HCT116 (cell line): ENCODE data around the gene RNF207. TPM values are rescaled to one million over a fixed set of nuclear protein-coding genes. Genes with fewer than 3 reads are reported as not detected.

ENCODE experiments used
- ATAC-seq: fragments of 200-7000 bp; cut with Tn5 transposase; 2 replicates; pipeline ENCODE4 v1.9.1; 2020; ENCODE audit warnings: mild to moderate bottlenecking, moderate library complexity
- BruUV-seq: library from RNA; stranded (reverse); fragments of 400-500 nt; replicated peaks from 2 replicates; lab custom pipeline; 2021; lab: Mats Ljungman, UMichigan
- CTCF ChIA-PET: fragments of 300-600 bp; sonication (Branson Sonifier 250); formaldehyde crosslinking; loops from one replicate; lab custom pipeline; 2021; ENCODE audit warnings: antibody characterized with exemption; lab: Charles Lee
- POLR2A ChIA-PET: fragments of 300-600, 350-600 bp; sonication (Branson Sonifier 250); formaldehyde crosslinking; loops from one replicate; lab custom pipeline; 2021; ENCODE audit warnings: antibody characterized with exemption; lab: Charles Lee
- RAD21 ChIA-PET, 2 experiments: fragments of 300-600 bp; sonication (Branson Sonifier 250); formaldehyde crosslinking; loops; one replicate each; lab custom pipeline; 2023; ENCODE audit warnings: low total read pairs in 2 of 2; ENCODE audit not compliant: uncharacterized antibody in 2 of 2, unreplicated experiment in 2 of 2, low non-redundant PET in 1 of 2; lab: Charles Lee
- DNase-seq: peaks from one replicate; pipeline ENCODE4 v3.0.0-alpha.2; 2010; ENCODE audit warnings: low read depth, low spot score
- H2AFZ ChIP-seq: fragments of 200-600 bp; shearing (Covaris generic), sonication (generic); 2 replicates; pipeline ENCODE4 v1.6.1; 2017; ENCODE audit warnings: low read depth, mixed run types, mixed read lengths, antibody characterized with exemption, low read length; ENCODE audit not compliant: poor library complexity, severe bottlenecking
- H3K27ac ChIP-seq: 2 replicates; pipeline ENCODE4 v1.5.1; 2012; ENCODE audit warnings: low read depth, low read length
- H3K27me3 ChIP-seq: fragments of 200-600 bp; sonication (generic); 2 replicates; pipeline ENCODE4 v1.6.1; 2016; ENCODE audit warnings: mixed run types, low read length, mixed read lengths; ENCODE audit not compliant: insufficient read depth
- H3K36me3 ChIP-seq, 2 experiments: fragments of 200-500 bp in 1 of 2; fragments of 200-600 bp in 1 of 2; sonication (Bioruptor generic) in 1 of 2; sonication (generic) in 1 of 2; 2 replicates each; pipeline versions ENCODE4 v1.5.1 to v1.6.1; 2014 to 2016; ENCODE audit warnings: low read length in 2 of 2, inconsistent platforms in 1 of 2, mixed read lengths in 1 of 2, mixed run types in 1 of 2; ENCODE audit not compliant: insufficient read depth in 2 of 2, control insufficient read depth in 1 of 2
- H3K4me1 ChIP-seq, 2 experiments: fragments of 200-600 bp in 1 of 2; sonication (generic) in 1 of 2; 2 replicates each; pipeline versions ENCODE4 v1.5.1 to v1.6.1; 2012 to 2017; ENCODE audit warnings: low read length in 2 of 2, inconsistent platforms in 1 of 2, mild to moderate bottlenecking in 1 of 2, mixed read lengths in 1 of 2, mixed run types in 1 of 2, moderate library complexity in 1 of 2; ENCODE audit not compliant: insufficient read depth in 2 of 2, control insufficient read depth in 1 of 2
- H3K4me2 ChIP-seq: fragments of 200-600 bp; sonication (generic); 2 replicates; pipeline ENCODE4 v1.6.1; 2017; ENCODE audit warnings: mixed run types, low read length, mixed read lengths
- H3K4me3 ChIP-seq, 2 experiments: fragments of 200-600 bp in 1 of 2; sonication (generic) in 1 of 2; replicated peaks in 1 of 2; 2 replicates each; pipeline ENCODE4 v1.5.1; 2011 to 2016; ENCODE audit warnings: low read length in 2 of 2, control low read depth in 1 of 2, low read depth in 1 of 2, mild to moderate bottlenecking in 1 of 2, mixed read lengths in 1 of 2, mixed run types in 1 of 2
- H3K79me2 ChIP-seq: fragments of 200-600 bp; sonication (generic); 2 replicates; pipeline ENCODE4 v1.6.1; 2017; ENCODE audit warnings: mild to moderate bottlenecking, mixed run types, low read length, moderate library complexity, mixed read lengths; ENCODE audit not compliant: insufficient read depth
- H3K9ac ChIP-seq: fragments of 200-600 bp; sonication (generic); 2 replicates; pipeline ENCODE4 v1.6.1; 2016; ENCODE audit warnings: low read length, mixed read lengths
- H3K9me2 ChIP-seq: fragments of 200-600 bp; sonication (generic), shearing (Covaris generic); 2 replicates; pipeline ENCODE4 v1.6.1; 2017; ENCODE audit warnings: mixed run types, mild to moderate bottlenecking, moderate library complexity; ENCODE audit not compliant: insufficient read depth
- H3K9me3 ChIP-seq, 2 experiments: fragments of 200-500 bp in 1 of 2; fragments of 200-600 bp in 1 of 2; sonication (Bioruptor generic) in 1 of 2; sonication (generic) in 1 of 2; 2 replicates each; pipeline ENCODE4 v1.6.1; 2014 to 2017; ENCODE audit warnings: low read length in 2 of 2, mixed read lengths in 2 of 2, inconsistent platforms in 1 of 2, low read depth in 1 of 2, mild to moderate bottlenecking in 1 of 2, mixed run types in 1 of 2, moderate library complexity in 1 of 2; ENCODE audit not compliant: control insufficient read depth in 1 of 2, insufficient read depth in 1 of 2
- H4K20me1 ChIP-seq: fragments of 200-600 bp; sonication (generic), shearing (Covaris generic); 2 replicates; pipeline ENCODE4 v1.6.1; 2017; ENCODE audit warnings: mixed run types, mild to moderate bottlenecking, moderate library complexity; ENCODE audit not compliant: insufficient read depth
- EZH2 ChIP-seq: fragments of 200-600 bp; sonication (generic); IDR thresholded peaks from 2 replicates; pipeline ENCODE4 v1.6.1; 2017; ENCODE audit warnings: antibody characterized with exemption, mixed run types
- JUND ChIP-seq: IDR thresholded peaks from 2 replicates; pipeline ENCODE4 v1.6.1; 2012
- POLR2A ChIP-seq: IDR thresholded peaks from 2 replicates; pipeline ENCODE4 v1.7.0; 2011; ENCODE audit warnings: borderline replicate concordance; ENCODE audit not compliant: insufficient read depth, insufficient read length; ENCODE audit errors: extremely low read depth
- POLR2AphosphoS5 ChIP-seq: IDR thresholded peaks from 2 replicates; pipeline ENCODE4 v1.6.1; 2011; ENCODE audit warnings: mild to moderate bottlenecking, low read depth, low read length, moderate library complexity
- RAD21 ChIP-seq: IDR thresholded peaks from 2 replicates; pipeline ENCODE4 v1.6.1; 2012; ENCODE audit warnings: low read depth, mild to moderate bottlenecking
- TCF7L2 ChIP-seq: IDR thresholded peaks from 2 replicates; pipeline ENCODE4 v1.7.0; 2011; ENCODE audit warnings: borderline replicate concordance, inconsistent platforms; ENCODE audit not compliant: insufficient read depth, insufficient read length; ENCODE audit errors: extremely low read depth
- YY1 ChIP-seq: IDR thresholded peaks from 2 replicates; pipeline ENCODE4 v1.6.1; 2011; ENCODE audit warnings: low read length, low read depth, moderate library complexity, mild to moderate bottlenecking; ENCODE audit not compliant: insufficient replicate concordance; ENCODE audit errors: extremely low read depth
- ZFX ChIP-seq: fragments of 450-650 bp; IDR thresholded peaks from 2 replicates; pipeline ENCODE4 v1.6.1; 2017
- intact Hi-C: fragments of 100-400 bp; cut with micrococcal nuclease; formaldehyde crosslinking; loops from 2 replicates; pipeline ENCODE4 v1.10.0; 2022
- total RNA-seq: library from RNA; stranded (reverse); gene quantifications from one replicate; pipeline ENCODE4 v1.2.1, GENCODE V29; 2021; ENCODE audit not compliant: unreplicated experiment
- TF ChIP-seq, protein P1 (sequence below), 3 experiments: fragments of 200-600 bp in 1 of 3; sonication (generic) in 1 of 3; IDR thresholded peaks in 2 of 3; conservative IDR thresholded peaks in 1 of 3; 2 replicates each; pipeline ENCODE4 v1.5.1; 2012 to 2017; ENCODE audit warnings: low read depth in 2 of 3, low read length in 2 of 3, antibody characterized with exemption in 1 of 3, borderline replicate concordance in 1 of 3, control low read depth in 1 of 3, mild to moderate bottlenecking in 1 of 3, mixed read lengths in 1 of 3, mixed run types in 1 of 3, moderate library complexity in 1 of 3; ENCODE audit not compliant: insufficient read depth in 1 of 3
- TF ChIP-seq, protein P2 (sequence below): IDR thresholded peaks from 2 replicates; pipeline ENCODE4 v1.6.1; 2012
- TF ChIP-seq, protein P3 (sequence below): IDR thresholded peaks from 2 replicates; pipeline ENCODE4 v1.6.1; 2012; ENCODE audit warnings: low read depth

RNF207 gene
- total RNA-seq, 1 experiment from 2014 or later = 61.2 TPM

DNA sequence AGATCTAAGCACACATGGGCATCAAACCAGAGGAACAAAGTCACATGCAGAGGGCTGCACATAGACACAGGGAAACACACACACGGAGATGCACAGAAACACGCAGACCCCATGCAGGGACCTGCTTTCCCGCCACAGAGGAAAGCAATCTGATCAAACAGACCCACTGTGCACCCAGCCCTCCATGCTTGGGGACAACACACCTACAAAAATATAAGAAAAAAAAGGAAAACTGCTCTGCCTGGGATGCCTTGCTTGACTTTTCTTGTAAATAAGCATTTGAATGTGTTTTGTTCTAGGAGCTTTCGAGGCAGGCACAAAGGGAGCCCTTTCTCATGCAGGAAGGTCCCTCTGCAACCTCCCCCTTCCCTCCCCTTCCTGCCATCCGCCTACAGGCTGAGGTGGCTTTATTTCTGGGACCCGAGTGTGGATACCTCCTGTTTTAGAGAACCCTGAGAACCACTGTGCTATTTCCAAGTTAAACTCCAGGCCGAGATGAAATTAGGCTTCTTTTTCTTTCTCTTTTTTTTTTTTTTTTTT is 33.4 kb downstream of the RNF207 start (continued):
- TF ChIP-seq, protein P1, sequence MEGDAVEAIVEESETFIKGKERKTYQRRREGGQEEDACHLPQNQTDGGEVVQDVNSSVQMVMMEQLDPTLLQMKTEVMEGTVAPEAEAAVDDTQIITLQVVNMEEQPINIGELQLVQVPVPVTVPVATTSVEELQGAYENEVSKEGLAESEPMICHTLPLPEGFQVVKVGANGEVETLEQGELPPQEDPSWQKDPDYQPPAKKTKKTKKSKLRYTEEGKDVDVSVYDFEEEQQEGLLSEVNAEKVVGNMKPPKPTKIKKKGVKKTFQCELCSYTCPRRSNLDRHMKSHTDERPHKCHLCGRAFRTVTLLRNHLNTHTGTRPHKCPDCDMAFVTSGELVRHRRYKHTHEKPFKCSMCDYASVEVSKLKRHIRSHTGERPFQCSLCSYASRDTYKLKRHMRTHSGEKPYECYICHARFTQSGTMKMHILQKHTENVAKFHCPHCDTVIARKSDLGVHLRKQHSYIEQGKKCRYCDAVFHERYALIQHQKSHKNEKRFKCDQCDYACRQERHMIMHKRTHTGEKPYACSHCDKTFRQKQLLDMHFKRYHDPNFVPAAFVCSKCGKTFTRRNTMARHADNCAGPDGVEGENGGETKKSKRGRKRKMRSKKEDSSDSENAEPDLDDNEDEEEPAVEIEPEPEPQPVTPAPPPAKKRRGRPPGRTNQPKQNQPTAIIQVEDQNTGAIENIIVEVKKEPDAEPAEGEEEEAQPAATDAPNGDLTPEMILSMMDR (IDR thresholded peaks at IDR 0.05 in 2 of 3, conservative IDR thresholded peaks at IDR 0.05 in 1 of 3; ENCODE audit: borderline replicate concordance in 1 of 3, insufficient read depth in 1 of 3, low read depth in 2 of 3, low read length in 2 of 3) = no peak
- TF ChIP-seq POLR2AphosphoS5 = no peak

DNA sequence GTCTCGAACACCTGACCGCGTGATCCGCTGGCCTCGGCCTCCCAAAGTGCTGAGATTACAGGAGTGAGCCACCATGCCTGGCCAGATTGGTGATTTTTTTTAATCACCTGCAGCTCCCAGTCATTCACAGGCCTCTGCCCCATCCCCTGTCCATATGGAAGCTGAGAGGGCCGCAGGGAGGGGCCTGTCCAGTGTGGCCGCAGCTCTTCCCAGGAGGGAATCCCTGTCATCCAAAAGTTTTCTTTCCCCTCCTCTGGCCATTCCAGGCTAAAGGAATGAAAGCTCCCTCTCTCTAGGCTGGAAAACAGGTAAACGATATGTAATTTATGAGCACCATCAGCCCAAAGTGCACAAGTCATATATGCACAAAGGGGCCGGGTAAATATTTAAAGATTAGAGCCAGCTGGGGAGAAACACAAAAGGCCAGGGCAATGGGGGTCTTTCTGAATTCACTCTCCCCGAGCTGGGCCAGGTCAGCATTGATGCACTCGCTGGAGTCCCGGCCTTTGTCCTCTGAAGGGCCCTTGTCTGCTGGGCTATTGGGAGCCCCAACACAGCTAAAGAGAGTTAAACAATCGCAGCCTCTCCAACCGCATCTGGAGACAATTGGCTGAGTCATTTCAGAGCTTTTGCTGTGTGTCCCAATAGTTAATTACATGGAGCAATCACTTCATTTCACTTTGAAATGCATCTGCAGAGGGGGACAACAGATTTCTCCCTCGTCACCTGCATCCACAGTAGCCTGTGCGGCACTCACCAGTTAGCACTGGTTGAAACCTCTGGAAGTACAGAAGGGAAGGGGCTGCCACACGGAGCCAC is 34.2 kb downstream of the RNF207 start:
- RAD21 ChIA-PET = no interaction called here
- no peak overlapping the region for H3K9ac ChIP-seq
- no peaks in the 10 kb centered on the region for H3K36me3 ChIP-seq
- no peaks in the 10 kb centered on the region for H3K9me3 ChIP-seq
- no peak for TF ChIP-seq POLR2A
- TF ChIP-seq, protein P2, sequence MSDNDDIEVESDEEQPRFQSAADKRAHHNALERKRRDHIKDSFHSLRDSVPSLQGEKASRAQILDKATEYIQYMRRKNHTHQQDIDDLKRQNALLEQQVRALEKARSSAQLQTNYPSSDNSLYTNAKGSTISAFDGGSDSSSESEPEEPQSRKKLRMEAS = no peak
- TF ChIP-seq POLR2AphosphoS5 = no peak
- TF ChIP-seq ZFX = no peak
- TF ChIP-seq JUND = no peak
- TF ChIP-seq EZH2 = no peak
- TF ChIP-seq RAD21 = no peak
- no peak for TF ChIP-seq YY1
- TF ChIP-seq, protein P3, sequence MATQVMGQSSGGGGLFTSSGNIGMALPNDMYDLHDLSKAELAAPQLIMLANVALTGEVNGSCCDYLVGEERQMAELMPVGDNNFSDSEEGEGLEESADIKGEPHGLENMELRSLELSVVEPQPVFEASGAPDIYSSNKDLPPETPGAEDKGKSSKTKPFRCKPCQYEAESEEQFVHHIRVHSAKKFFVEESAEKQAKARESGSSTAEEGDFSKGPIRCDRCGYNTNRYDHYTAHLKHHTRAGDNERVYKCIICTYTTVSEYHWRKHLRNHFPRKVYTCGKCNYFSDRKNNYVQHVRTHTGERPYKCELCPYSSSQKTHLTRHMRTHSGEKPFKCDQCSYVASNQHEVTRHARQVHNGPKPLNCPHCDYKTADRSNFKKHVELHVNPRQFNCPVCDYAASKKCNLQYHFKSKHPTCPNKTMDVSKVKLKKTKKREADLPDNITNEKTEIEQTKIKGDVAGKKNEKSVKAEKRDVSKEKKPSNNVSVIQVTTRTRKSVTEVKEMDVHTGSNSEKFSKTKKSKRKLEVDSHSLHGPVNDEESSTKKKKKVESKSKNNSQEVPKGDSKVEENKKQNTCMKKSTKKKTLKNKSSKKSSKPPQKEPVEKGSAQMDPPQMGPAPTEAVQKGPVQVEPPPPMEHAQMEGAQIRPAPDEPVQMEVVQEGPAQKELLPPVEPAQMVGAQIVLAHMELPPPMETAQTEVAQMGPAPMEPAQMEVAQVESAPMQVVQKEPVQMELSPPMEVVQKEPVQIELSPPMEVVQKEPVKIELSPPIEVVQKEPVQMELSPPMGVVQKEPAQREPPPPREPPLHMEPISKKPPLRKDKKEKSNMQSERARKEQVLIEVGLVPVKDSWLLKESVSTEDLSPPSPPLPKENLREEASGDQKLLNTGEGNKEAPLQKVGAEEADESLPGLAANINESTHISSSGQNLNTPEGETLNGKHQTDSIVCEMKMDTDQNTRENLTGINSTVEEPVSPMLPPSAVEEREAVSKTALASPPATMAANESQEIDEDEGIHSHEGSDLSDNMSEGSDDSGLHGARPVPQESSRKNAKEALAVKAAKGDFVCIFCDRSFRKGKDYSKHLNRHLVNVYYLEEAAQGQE = no peak
- TF ChIP-seq TCF7L2 = no peak
- TF ChIP-seq, all 23 proteins: peak for 0
- H3K79me2 ChIP-seq = peaks cover 4% of the 10 kb centered on the region
- H3K27ac ChIP-seq = no peak overlapping the region
- ChIA-PET CTCF (interaction anchor here (1.2 kb wide), 1 partner anchor 35 kb away, joined by 5 read pairs; no protein-coding TSS in a partner anchor), POLR2A (no interaction called here)
- DNase-seq (no peak), ATAC-seq (no peak)
- intact Hi-C loops = no loop called here
- no peaks in the 10 kb centered on the region for H3K27me3 ChIP-seq
- H3K4me2 ChIP-seq = no peak overlapping the region
- no peak overlapping the region for H2AFZ ChIP-seq
- no peak overlapping the region for H3K4me3 ChIP-seq
- H3K9me2 ChIP-seq = no peaks in the 10 kb centered on the region
- no peaks in the 10 kb centered on the region for H4K20me1 ChIP-seq
- no TSS peak for BruUV-seq
- H3K4me1 ChIP-seq = peaks cover 8 to 40% of the 10 kb centered on the region in 2 experiments; a peak in 3 of 4 replicates
